Mammary epithelial cell (primary cell): Measurements from ENCODE around the gene E2F4.

ENCODE experiments used
- CTCF ChIP-seq, 2 donors: IDR thresholded peaks in 1 of 2; conservative IDR thresholded peaks in 1 of 2; 2 replicates each; pipeline ENCODE4 v1.5.1; 2011 to 2012; ENCODE audit warnings: inconsistent platforms in 2 of 2, low read length in 2 of 2, mild to moderate bottlenecking in 2 of 2, control low read depth in 1 of 2, low read depth in 1 of 2; ENCODE audit not compliant: insufficient read depth in 1 of 2; ENCODE audit errors: extremely low read depth in 1 of 2
- EZH2 ChIP-seq: IDR thresholded peaks from 2 replicates; pipeline ENCODE4 v1.6.1; 2012; ENCODE audit warnings: low read length, inconsistent platforms, borderline replicate concordance

GRCh38 chr16:67154578-67155294 is 37.2 kb upstream of the E2F4 start:
- TF ChIP-seq CTCF (conservative IDR thresholded peaks at IDR 0.05 in 1 of 2, IDR thresholded peaks at IDR 0.05 in 1 of 2; ENCODE audit: extremely low read depth in 1 of 2, insufficient read depth in 1 of 2, low read depth in 1 of 2, low read length in 2 of 2) (no peak), EZH2 (no peak)
